MCF 10A (cell line): Measurements from ENCODE around the gene STARD9. TPM values are rescaled to one million over a fixed set of nuclear protein-coding genes. Genes with fewer than 3 reads are reported as not detected.
"Not testable (repeated sequence)": the region's sequence is repeated elsewhere in the genome, so short reads cannot be mapped to it uniquely, and the experiment has no call there.

Experiments used
- BruUV-seq: library from RNA; stranded (reverse); fragments of 400-500 nt; replicated peaks from 2 replicates; lab custom pipeline; 2021; lab: Mats Ljungman, UMichigan
- CTCF ChIA-PET: fragments of 300-600 bp; sonication (Branson Sonifier 250); formaldehyde crosslinking; extraction: SDS; loops from one replicate; lab custom pipeline; 2021; ENCODE audit warnings: antibody characterized with exemption, inconsistent platforms; lab: Yijun Ruan, JAX
- POLR2A ChIA-PET: fragments of 300-600, 350-650 bp; sonication (Branson Sonifier 250); formaldehyde crosslinking; extraction: SDS; loops from one replicate; lab custom pipeline; 2020; ENCODE audit warnings: antibody characterized with exemption, inconsistent platforms; lab: Yijun Ruan, JAX
- DNase-seq: peaks from one replicate; pipeline ENCODE4 v3.0.0-alpha.2; 2018; ENCODE audit not compliant: unreplicated experiment
- H3K27ac Mint-ChIP-seq: one replicate; pipeline ENCODE4 v1.8.0; 2022; ENCODE audit warnings: mild to moderate bottlenecking, low read depth, mixed read lengths; ENCODE audit not compliant: unreplicated experiment
- H3K27me3 Mint-ChIP-seq: one replicate; pipeline ENCODE4 v1.8.0; 2022; ENCODE audit warnings: mixed read lengths; ENCODE audit not compliant: insufficient read depth, unreplicated experiment
- H3K36me3 Mint-ChIP-seq: one replicate; pipeline ENCODE4 v1.8.0; 2022; ENCODE audit warnings: mild to moderate bottlenecking, moderate library complexity, mixed read lengths; ENCODE audit not compliant: insufficient read depth, unreplicated experiment
- H3K4me1 Mint-ChIP-seq: one replicate; pipeline ENCODE4 v1.8.0; 2022; ENCODE audit warnings: mixed read lengths; ENCODE audit not compliant: insufficient read depth, unreplicated experiment
- H3K4me3 Mint-ChIP-seq: one replicate; pipeline ENCODE4 v1.8.0; 2022; ENCODE audit warnings: mild to moderate bottlenecking, moderate library complexity, mixed read lengths; ENCODE audit not compliant: unreplicated experiment
- H3K9me3 Mint-ChIP-seq: one replicate; pipeline ENCODE4 v1.8.0; 2022; ENCODE audit warnings: mixed read lengths; ENCODE audit not compliant: unreplicated experiment
- CTCF ChIP-seq: fragments of 200-600 bp; IDR thresholded peaks from one replicate; pipeline ENCODE4 v1.8.0; 2022; ENCODE audit warnings: antibody characterized with exemption, mild to moderate bottlenecking; ENCODE audit not compliant: unreplicated experiment
- intact Hi-C: fragments of 100-400 bp; cut with micrococcal nuclease; formaldehyde crosslinking; loops from 2 replicates; pipeline ENCODE4 v1.14.1; 2022
- total RNA-seq: library from RNA; stranded (reverse); gene quantifications from 2 replicates; pipeline ENCODE4 v1.2.3, GENCODE V29; 2022

STARD9 gene
- total RNA-seq, 1 experiment from 2014 or later = 2.0 TPM

- ChIA-PET POLR2A (interaction anchor here (0.9 to 2.4 kb wide), 4 partner anchors 9 to 406 kb away, joined by 3 to 15 read pairs (median 3); partner anchors contain the start of genes GANC, SNAP23, STARD9 and TMEM87A), CTCF (interaction anchor here (0.7 to 1.0 kb wide), 2 partner anchors 26 to 91 kb away, joined by 3 read pairs; no protein-coding TSS in a partner anchor)
- no peaks in the 10 kb centered on the region for H3K9me3 Mint-ChIP-seq
- no TSS peak for BruUV-seq
- H3K27ac Mint-ChIP-seq = peak overlapping the region; percentile 36
- no peaks in the 10 kb centered on the region for H3K27me3 Mint-ChIP-seq
- peak; percentile 94 for DNase-seq
- TF ChIP-seq CTCF = no peak
- H3K36me3 Mint-ChIP-seq = peaks cover 6% of the 10 kb centered on the region
- H3K4me1 Mint-ChIP-seq = peaks cover 20% of the 10 kb centered on the region
- intact Hi-C loops = no loop called here
- H3K4me3 Mint-ChIP-seq = peak overlapping the region; percentile 21
Measured at GRCh38 chr15:42679285-42680141, 104.1 kb downstream of the STARD9 start.

GRCh38 chr15:42680142-42680482, 104.7 kb downstream of the STARD9 start:
- BruUV-seq = not testable (repeated sequence)
- POLR2A ChIA-PET = interaction anchor here (0.9 to 2.4 kb wide), 4 partner anchors 9 to 407 kb away, joined by 3 to 15 read pairs (median 3); partner anchors contain the start of genes GANC, STARD9 and TMEM87A
- CTCF ChIA-PET = interaction anchor here (0.7 to 1.0 kb wide), 2 partner anchors 26 to 91 kb away, joined by 3 read pairs; no protein-coding TSS in a partner anchor

GRCh38 chr15:42681119-42681518, 105.7 kb downstream of the STARD9 start:
- H3K4me3 Mint-ChIP-seq = no peak overlapping the region
- no TSS peak for BruUV-seq
- TF ChIP-seq CTCF = no peak
- no peak overlapping the region for H3K27ac Mint-ChIP-seq
- ChIA-PET POLR2A (interaction anchor here (1.3 kb wide), 2 partner anchors 406 to 408 kb away, joined by 3 read pairs; partner anchors contain the start of genes GANC and TMEM87A), CTCF (interaction anchor here (0.6 to 0.9 kb wide), 2 partner anchors 23 to 25 kb away, joined by 3 read pairs; no protein-coding TSS in a partner anchor)
- no peaks in the 10 kb centered on the region for H3K9me3 Mint-ChIP-seq
- no peaks in the 10 kb centered on the region for H3K27me3 Mint-ChIP-seq
- intact Hi-C loops = no loop called here
- peaks cover 20% of the 10 kb centered on the region for H3K4me1 Mint-ChIP-seq
- peaks cover 6% of the 10 kb centered on the region for H3K36me3 Mint-ChIP-seq
- DNase-seq = no peak

More at GRCh38 chr15:42680142-42680482, 104.7 kb downstream of the STARD9 start:
- Mint-ChIP-seq H3K27ac (peak overlapping the region; percentile 36), H3K4me1 (peaks cover 20% of the 10 kb centered on the region), H3K4me3 (peak overlapping the region; percentile 21)
- H3K27me3 Mint-ChIP-seq, H3K9me3 Mint-ChIP-seq, H3K36me3 Mint-ChIP-seq, intact Hi-C loops: not testable (repeated sequence)
- DNase-seq = peak; percentile 68

GRCh38 chr15:42686281-42686680, 110.9 kb downstream of the STARD9 start:
- Mint-ChIP-seq H3K27me3 (no peaks in the 10 kb centered on the region), H3K36me3 (no peaks in the 10 kb centered on the region), H3K9me3 (no peaks in the 10 kb centered on the region), H3K27ac (no peak overlapping the region), H3K4me1 (no peaks in the 10 kb centered on the region), H3K4me3 (no peak overlapping the region)
- intact Hi-C loops = no loop called here
- POLR2A ChIA-PET = interaction anchor here (2.0 kb wide), 1 partner anchor 15 kb away, joined by 8 read pairs; no protein-coding TSS in a partner anchor
- no peak for DNase-seq
- no peak for TF ChIP-seq CTCF
- no TSS peak for BruUV-seq
- CTCF ChIA-PET = interaction anchor here (0.7 kb wide), 1 partner anchor 34 kb away, joined by 3 read pairs; no protein-coding TSS in a partner anchor
